Gastrocnemius medialis (tissue), 4 donors: ENCODE data around the gene PLCL1.

ENCODE experiments used
- POLR2A ChIP-seq, 2 donors: fragments of 450-650 bp; IDR thresholded peaks; one replicate each; pipeline ENCODE4 v1.6.1; 2017; ENCODE audit warnings: antibody characterized with exemption in 2 of 2, mild to moderate bottlenecking in 2 of 2, moderate library complexity in 2 of 2
- TF ChIP-seq, protein P1 (sequence below), 5 experiments: fragments of 450-650 bp in 3 of 5; fragments of 200-600 bp in 2 of 5; sonication (generic) in 2 of 5; IDR thresholded peaks in 4 of 5; conservative IDR thresholded peaks in 1 of 5; 1 replicate in 4 of 5; 2 replicates in 1 of 5; pipeline ENCODE4 v1.5.1; 2016 to 2019; ENCODE audit warnings: antibody characterized with exemption in 5 of 5, mild to moderate bottlenecking in 3 of 5, moderate library complexity in 3 of 5

DNA sequence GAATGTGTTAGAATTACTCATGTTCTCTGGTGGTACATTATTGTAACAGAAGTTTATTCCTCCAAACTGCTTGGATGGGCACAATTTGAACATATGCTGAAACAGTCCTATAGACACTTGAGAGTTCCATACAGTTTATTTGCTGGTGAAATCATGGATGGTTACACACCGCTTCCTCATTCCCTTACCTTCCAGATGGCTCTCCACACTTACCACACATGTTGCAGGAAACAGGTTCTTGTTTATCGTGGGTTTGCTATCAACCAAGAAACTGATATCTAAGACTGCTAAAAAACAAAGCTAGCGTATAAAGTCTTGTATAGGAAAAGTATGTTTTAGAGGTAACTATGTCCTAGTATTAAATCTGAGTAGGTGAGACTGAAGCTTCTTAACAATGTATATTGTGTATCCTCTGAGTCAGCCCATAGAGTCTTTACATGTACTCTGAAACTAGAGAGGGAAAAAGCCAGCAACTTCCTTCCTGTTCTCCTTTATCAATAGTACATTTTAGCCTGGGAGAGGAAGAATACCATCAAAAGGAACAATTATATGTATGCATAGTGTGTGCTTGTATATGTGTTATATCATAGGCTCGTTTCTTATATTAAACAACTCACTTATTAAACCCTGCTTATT, 313.1 kb downstream of the PLCL1 start:
- TF ChIP-seq, protein P1, sequence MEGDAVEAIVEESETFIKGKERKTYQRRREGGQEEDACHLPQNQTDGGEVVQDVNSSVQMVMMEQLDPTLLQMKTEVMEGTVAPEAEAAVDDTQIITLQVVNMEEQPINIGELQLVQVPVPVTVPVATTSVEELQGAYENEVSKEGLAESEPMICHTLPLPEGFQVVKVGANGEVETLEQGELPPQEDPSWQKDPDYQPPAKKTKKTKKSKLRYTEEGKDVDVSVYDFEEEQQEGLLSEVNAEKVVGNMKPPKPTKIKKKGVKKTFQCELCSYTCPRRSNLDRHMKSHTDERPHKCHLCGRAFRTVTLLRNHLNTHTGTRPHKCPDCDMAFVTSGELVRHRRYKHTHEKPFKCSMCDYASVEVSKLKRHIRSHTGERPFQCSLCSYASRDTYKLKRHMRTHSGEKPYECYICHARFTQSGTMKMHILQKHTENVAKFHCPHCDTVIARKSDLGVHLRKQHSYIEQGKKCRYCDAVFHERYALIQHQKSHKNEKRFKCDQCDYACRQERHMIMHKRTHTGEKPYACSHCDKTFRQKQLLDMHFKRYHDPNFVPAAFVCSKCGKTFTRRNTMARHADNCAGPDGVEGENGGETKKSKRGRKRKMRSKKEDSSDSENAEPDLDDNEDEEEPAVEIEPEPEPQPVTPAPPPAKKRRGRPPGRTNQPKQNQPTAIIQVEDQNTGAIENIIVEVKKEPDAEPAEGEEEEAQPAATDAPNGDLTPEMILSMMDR (IDR thresholded peaks at IDR 0.05 in 4 of 5, conservative IDR thresholded peaks at IDR 0.05 in 1 of 5): no peak
- TF ChIP-seq POLR2A (IDR thresholded peaks at IDR 0.05): no peak
